Amniotic stem cell (primary cell): Measurements from ENCODE around the gene ZNF334.

Source experiments
- DNase-seq: peaks from one replicate; lab custom pipeline; 2025; lab: John Stamatoyannopoulos, UW

The ZNF334 gene

GRCh38 chr20:46512943-46513844, at the start of gene ZNF334:
ZNF334 (minus strand) TSS chr20:46513559; CDS start chr20:46512102, 1,457 bp downstream.
- DNase-seq = peak; percentile 4

GRCh38 chr20:46562373-46563169, 49.2 kb upstream of the ZNF334 start:
- no peak for DNase-seq

- DNase-seq = no peak
Observed at GRCh38 chr20:46562009-46562372, 48.6 kb upstream of the ZNF334 start.

GRCh38 chr20:46559685-46560440, 46.5 kb upstream of the ZNF334 start:
- DNase-seq = no peak

GRCh38 chr20:46559001-46559400, 45.6 kb upstream of the ZNF334 start:
- no peak for DNase-seq

DNA sequence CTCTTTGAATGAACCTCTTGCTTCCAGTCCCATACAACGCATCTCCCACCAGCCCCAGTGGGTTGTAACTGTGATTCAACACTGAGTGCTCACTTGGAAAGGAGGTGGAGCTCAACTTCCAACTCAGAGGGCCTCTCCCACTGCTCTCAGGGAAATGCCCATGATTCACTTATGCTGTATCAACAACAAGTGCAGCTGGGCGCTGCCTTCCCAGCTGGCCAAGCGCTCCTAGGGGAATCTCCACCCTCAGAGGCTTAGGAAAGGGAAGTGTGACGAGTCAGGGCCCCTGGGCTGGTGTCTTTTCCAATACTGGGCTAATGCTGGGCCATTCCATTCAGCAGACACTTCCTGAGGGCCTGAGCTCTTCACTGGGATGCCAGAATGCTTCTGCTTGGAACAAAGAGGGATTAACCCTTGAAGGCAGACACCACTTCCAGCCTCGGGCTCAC, 45.2 kb upstream of the ZNF334 start:
- DNase-seq = peak; percentile 71

- no peak for DNase-seq
Observed at GRCh38 chr20:46557231-46557956, 44.0 kb upstream of the ZNF334 start.

- DNase-seq = no peak
Observed at GRCh38 chr20:46555370-46555956, 42.1 kb upstream of the ZNF334 start.

GRCh38 chr20:46554828-46555227, 41.5 kb upstream of the ZNF334 start:
- no peak for DNase-seq

- no peak for DNase-seq
Observed at GRCh38 chr20:46553926-46554325, 40.6 kb upstream of the ZNF334 start.

- no peak for DNase-seq
Observed at GRCh38 chr20:46552460-46553420, 39.4 kb upstream of the ZNF334 start.

DNA sequence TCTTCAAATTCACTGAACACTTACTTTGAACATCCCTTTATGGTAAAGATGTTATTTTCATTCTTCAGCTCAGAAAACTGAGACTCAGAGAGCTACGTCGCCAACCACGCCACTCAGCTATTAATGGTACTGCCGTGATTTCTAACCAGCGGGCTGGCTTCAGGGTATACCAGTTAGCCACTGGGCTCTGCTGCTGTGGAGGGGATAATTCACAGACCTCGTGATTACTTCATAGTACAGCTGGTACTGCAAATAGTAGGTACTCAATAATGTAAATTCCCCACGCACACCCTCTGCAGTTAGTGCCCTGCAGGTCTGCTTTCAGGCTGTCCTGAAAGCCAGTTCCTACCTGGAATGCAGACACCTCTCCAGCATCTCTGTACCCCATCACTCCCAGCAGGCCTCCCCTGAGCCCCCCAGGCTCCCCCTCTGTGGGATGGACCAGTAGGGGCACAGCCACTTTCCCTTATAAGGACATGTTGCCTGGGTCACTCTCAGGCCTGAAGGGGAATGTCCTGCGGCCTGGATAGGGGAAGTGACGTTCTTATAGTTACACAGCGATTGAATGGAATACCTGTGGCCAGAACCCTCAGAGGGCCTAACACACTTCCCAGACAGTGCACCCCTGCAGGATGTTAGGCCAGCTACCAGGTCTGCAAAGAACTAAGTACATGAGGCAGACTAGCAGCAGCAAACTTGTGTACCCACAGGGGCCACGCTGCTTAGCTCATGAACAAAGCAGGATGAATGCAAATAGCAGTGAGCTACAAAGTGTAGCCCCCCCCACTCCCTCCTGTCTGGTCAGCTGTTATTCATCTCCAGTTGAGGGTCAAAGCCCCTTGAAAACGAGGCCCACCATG, 38.4 kb upstream of the ZNF334 start:
- DNase-seq = no peak

- DNase-seq = no peak
Observed at GRCh38 chr20:46550461-46550860, 37.1 kb upstream of the ZNF334 start, which contains the start of gene OCSTAMP. OCSTAMP (minus strand) TSS chr20:46550654; CDS start chr20:46550560, 94 bp downstream.

GRCh38 chr20:46549188-46549972, 36.0 kb upstream of the ZNF334 start:
- no peak for DNase-seq

DNA sequence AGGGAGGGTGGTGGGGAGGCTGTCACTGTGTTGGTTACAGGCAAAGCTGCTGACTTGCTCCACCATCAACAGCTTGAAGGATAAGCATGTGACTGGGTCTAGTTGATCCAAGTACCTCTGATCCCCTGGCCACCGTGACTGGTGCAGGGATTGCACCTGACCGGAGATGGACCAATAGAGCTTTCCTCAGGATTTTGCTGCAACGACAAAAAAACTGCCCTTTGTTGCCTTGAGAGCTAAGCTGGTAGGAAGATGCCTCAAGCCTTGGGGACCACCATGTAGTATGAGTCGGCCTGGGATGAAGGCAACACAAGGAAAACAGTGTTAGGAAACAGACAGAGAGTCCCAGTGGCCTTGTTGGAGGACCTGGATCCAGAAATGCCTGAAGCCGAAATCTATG, 35.3 kb upstream of the ZNF334 start:
- DNase-seq = no peak

- no peak for DNase-seq
Observed at GRCh38 chr20:46547995-46548394, 34.6 kb upstream of the ZNF334 start.

- DNase-seq = no peak
Observed at GRCh38 chr20:46546936-46547335, 33.6 kb upstream of the ZNF334 start.

DNA sequence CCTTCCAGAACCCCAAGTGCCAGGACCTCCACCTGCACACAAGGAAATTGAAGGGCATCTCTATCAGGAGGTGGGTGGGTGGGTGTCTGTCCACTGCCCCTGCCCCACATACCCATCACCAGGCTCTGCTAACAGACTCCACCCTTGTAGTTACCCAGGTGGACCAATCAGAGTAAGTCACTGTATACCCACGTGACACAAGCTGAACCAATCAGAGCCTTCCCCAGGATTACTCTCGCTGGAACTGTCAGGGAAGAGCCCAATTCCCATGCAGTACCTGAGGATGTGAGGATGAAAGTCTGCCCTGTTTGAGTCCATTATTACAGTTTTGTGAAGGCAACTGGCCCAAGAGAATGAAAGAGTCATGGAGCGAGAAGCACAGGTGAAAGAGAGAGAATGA, 32.9 kb upstream of the ZNF334 start:
- no peak for DNase-seq
